Activated CD8-positive, alpha-beta T cell treated with anti-CD3 and anti-CD28 coated beads for 36 hours (primary cell): ENCODE data around the gene NAP1L4. TPM values are rescaled to one million over a fixed set of nuclear protein-coding genes. Genes with fewer than 3 reads are reported as not detected.
A peak's percentile ranks its signal among the peaks of the same experiment; 100 is the strongest.

ENCODE experiments used
- ATAC-seq: fragments of 200-7000 bp; cut with Tn5 transposase; one replicate; pipeline ENCODE4 v1.10.0; 2021; ENCODE audit warnings: mild to moderate bottlenecking, moderate library complexity
- CTCF ChIA-PET: fragments of 350-600 bp; sonication (Branson Sonifier 250); formaldehyde crosslinking; loops from one replicate; lab custom pipeline; 2021; ENCODE audit warnings: antibody characterized with exemption; lab: Charles Lee
- POLR2A ChIA-PET: fragments of 350-600 bp; sonication (Branson Sonifier 250); formaldehyde crosslinking; loops from one replicate; lab custom pipeline; 2021; ENCODE audit warnings: antibody characterized with exemption; lab: Charles Lee
- DNase-seq: peaks from one replicate; pipeline ENCODE4 v3.0.0-alpha.2; 2020
- H3K27ac Mint-ChIP-seq: one replicate; pipeline ENCODE4 v1.8.0; 2021; ENCODE audit warnings: mild to moderate bottlenecking, mixed read lengths
- H3K27me3 Mint-ChIP-seq: one replicate; pipeline ENCODE4 v1.8.0; 2021; ENCODE audit warnings: mixed read lengths
- H3K36me3 Mint-ChIP-seq: one replicate; pipeline ENCODE4 v1.8.0; 2021; ENCODE audit warnings: low read depth, mixed read lengths
- H3K4me1 Mint-ChIP-seq: one replicate; pipeline ENCODE4 v1.8.0; 2021; ENCODE audit warnings: low read depth, mixed read lengths
- H3K4me3 Mint-ChIP-seq: one replicate; pipeline ENCODE4 v1.8.0; 2021; ENCODE audit warnings: mild to moderate bottlenecking, moderate library complexity, mixed read lengths
- H3K9me3 Mint-ChIP-seq: one replicate; pipeline ENCODE4 v1.8.0; 2021; ENCODE audit warnings: mixed read lengths
- CTCF ChIP-seq: fragments of 200-600 bp; IDR thresholded peaks from one replicate; pipeline ENCODE4 v1.8.0; 2022; ENCODE audit warnings: antibody characterized with exemption, mild to moderate bottlenecking
- intact Hi-C: fragments of 100-400 bp; cut with micrococcal nuclease; formaldehyde crosslinking; loops from one replicate; pipeline ENCODE4 v1.10.0; 2022
- total RNA-seq, 2 experiments: library from RNA; stranded (reverse); gene quantifications; one replicate each; pipeline ENCODE4 v1.2.3, GENCODE V29; 2021

The NAP1L4 gene
- total RNA-seq, 2 experiments from 2014 or later: 212 to 223 TPM

GRCh38 chr11:2994336-2994730 is 2.2 kb upstream of the NAP1L4 start:
- no peaks in the 10 kb centered on the region for H3K9me3 Mint-ChIP-seq
- H3K27me3 Mint-ChIP-seq: no peaks in the 10 kb centered on the region
- no peak for ATAC-seq
- ChIA-PET CTCF (no interaction called here), POLR2A (interaction anchor here (1.2 to 8.3 kb wide), 3 partner anchors 13 to 19 kb away, joined by 3 to 79 read pairs (median 11); no protein-coding TSS in a partner anchor)
- peak overlapping the region; percentile 1 for H3K27ac Mint-ChIP-seq
- peak overlapping the region; percentile 29 for H3K4me3 Mint-ChIP-seq
- no peak for DNase-seq
- TF ChIP-seq CTCF: no peak
- peaks cover 16% of the 10 kb centered on the region for H3K36me3 Mint-ChIP-seq
- intact Hi-C loops: no loop called here
- peaks cover 10% of the 10 kb centered on the region for H3K4me1 Mint-ChIP-seq

- no peak for TF ChIP-seq CTCF
- peak overlapping the region; percentile 94 for H3K4me3 Mint-ChIP-seq
- intact Hi-C loops: no loop called here
- no peak for DNase-seq
- peaks cover 22% of the 10 kb centered on the region for H3K4me1 Mint-ChIP-seq
- ATAC-seq: peak; percentile 5
- H3K36me3 Mint-ChIP-seq: peaks cover 29% of the 10 kb centered on the region
- H3K9me3 Mint-ChIP-seq: no peaks in the 10 kb centered on the region
- peak overlapping the region; percentile 97 for H3K27ac Mint-ChIP-seq
- ChIA-PET CTCF (no interaction called here), POLR2A (interaction anchor here (0.8 to 8.3 kb wide), 8 partner anchors 11 to 64 kb away, joined by 3 to 79 read pairs (median 4); partner anchors contain the start of gene CARS1)
- no peaks in the 10 kb centered on the region for H3K27me3 Mint-ChIP-seq
Observed at GRCh38 chr11:2992997-2993325, 832 bp upstream of the NAP1L4 start.

- peak overlapping the region; percentile 94 for H3K4me3 Mint-ChIP-seq
- DNase-seq (peak; percentile 59), ATAC-seq (peak; percentile 28)
- intact Hi-C loops: no loop called here
- H3K4me1 Mint-ChIP-seq: peaks cover 32% of the 10 kb centered on the region
- POLR2A ChIA-PET: interaction anchor here (0.9 to 8.3 kb wide), 14 partner anchors 8 to 46 kb away, joined by 3 to 79 read pairs (median 5); no protein-coding TSS in a partner anchor
- CTCF ChIA-PET: interaction anchor here (0.6 to 3.6 kb wide), 4 partner anchors 22 to 55 kb away, joined by 3 to 27 read pairs (median 3); no protein-coding TSS in a partner anchor
- peak overlapping the region; percentile 99 for H3K27ac Mint-ChIP-seq
- TF ChIP-seq CTCF: no peak
- no peaks in the 10 kb centered on the region for H3K27me3 Mint-ChIP-seq
- H3K9me3 Mint-ChIP-seq: no peaks in the 10 kb centered on the region
- H3K36me3 Mint-ChIP-seq: peaks cover 38% of the 10 kb centered on the region
Observed at GRCh38 chr11:2991452-2992233, 486 bp downstream of the NAP1L4 start.

- TF ChIP-seq CTCF: no peak
- peaks cover 32% of the 10 kb centered on the region for H3K4me1 Mint-ChIP-seq
- peak overlapping the region; percentile 92 for H3K4me3 Mint-ChIP-seq
- ChIA-PET POLR2A (interaction anchor here (1.0 to 8.3 kb wide), 16 partner anchors 10 to 98 kb away, joined by 3 to 79 read pairs (median 6); no protein-coding TSS in a partner anchor), CTCF (interaction anchor here (1.3 to 3.6 kb wide), 7 partner anchors 15 to 98 kb away, joined by 4 to 33 read pairs (median 10); partner anchors contain the start of genes CARS1 and PHLDA2)
- ATAC-seq (peak; percentile 27), DNase-seq (peak; percentile 72)
- H3K27ac Mint-ChIP-seq: peak overlapping the region; percentile 99
- H3K36me3 Mint-ChIP-seq: peaks cover 42% of the 10 kb centered on the region
- H3K27me3 Mint-ChIP-seq: no peaks in the 10 kb centered on the region
- no peaks in the 10 kb centered on the region for H3K9me3 Mint-ChIP-seq
- intact Hi-C loops: no loop called here
Observed at GRCh38 chr11:2990617-2991451, 1.3 kb downstream of the NAP1L4 start.
